Uterus (tissue), 4 donors: ENCODE data around the gene TBC1D14. TPM values are rescaled to one million over a fixed set of nuclear protein-coding genes. Genes with fewer than 3 reads are reported as not detected.

Experiments
- DNase-seq, 2 donors: peaks; one replicate each; pipeline ENCODE4 v3.0.0-alpha.2; 2019 to 2020
- H3K27ac ChIP-seq, 2 donors: fragments of 200-600 bp; sonication (generic); 1 replicate in 1 of 2; 2 replicates in 1 of 2; pipeline ENCODE4 v1.5.1; 2016 to 2018
- H3K27me3 ChIP-seq, 2 donors: fragments of 200-600 bp; sonication (generic); one replicate each; pipeline ENCODE4 v1.5.1; 2018 to 2019; ENCODE audit warnings: control low read depth in 1 of 2
- H3K36me3 ChIP-seq, 2 donors: fragments of 200-600 bp; sonication (generic); one replicate each; pipeline ENCODE4 v1.5.1; 2019; ENCODE audit warnings: control low read depth in 1 of 2
- H3K4me1 ChIP-seq, 2 donors: fragments of 200-600 bp; sonication (generic); one replicate each; pipeline ENCODE4 v1.5.1; 2018 to 2019; ENCODE audit warnings: control low read depth in 1 of 2
- H3K4me3 ChIP-seq, 2 donors: fragments of 200-600 bp; sonication (generic); 1 replicate in 1 of 2; 2 replicates in 1 of 2; pipeline ENCODE4 v1.5.1; 2018 to 2019; ENCODE audit warnings: mild to moderate bottlenecking in 1 of 2
- H3K9me3 ChIP-seq, 2 donors: fragments of 200-600 bp; sonication (generic); one replicate each; pipeline ENCODE4 v1.5.1; 2019; ENCODE audit warnings: control low read depth in 1 of 2
- CTCF ChIP-seq, 4 experiments: fragments of 200-600 bp in 2 of 4; fragments of 450-650 bp in 2 of 4; sonication (generic) in 2 of 4; IDR thresholded peaks; one replicate each; pipeline ENCODE4 v1.5.1; 2016 to 2019; ENCODE audit warnings: antibody characterized with exemption in 4 of 4, mild to moderate bottlenecking in 2 of 4, moderate library complexity in 1 of 4
- POLR2A ChIP-seq, 2 donors: fragments of 450-650 bp; IDR thresholded peaks; one replicate each; pipeline ENCODE4 v1.6.1; 2016; ENCODE audit warnings: antibody characterized with exemption in 2 of 2, mild to moderate bottlenecking in 1 of 2, moderate library complexity in 1 of 2
- intact Hi-C: fragments of 100-400 bp; cut with DNase I; formaldehyde crosslinking; loops from one replicate; pipeline ENCODE4 v1.15.1; 2023; ENCODE audit warnings: low total_unique reads
- total RNA-seq, 4 donors: library from RNA; depleted of rRNA in 3 of 4; stranded (reverse); fragments of >200 nt in 3 of 4; gene quantifications; one replicate each; pipeline versions ENCODE4 v1.1.0 to v1.2.4, GENCODE V29; 2014 to 2023
- donor health status: DM: yes; HTN: yes; CAD: no.

The TBC1D14 gene
- total RNA-seq, 4 donors from 2014 or later = 16.9 to 61.2 (median 28.1) TPM

GRCh38 chr4:7067126-7067451 is 157.5 kb downstream of the TBC1D14 start:
- no peak for DNase-seq
- Histone ChIP-seq H3K4me1 (peaks cover 0 to 16% of the 10 kb centered on the region in 2 donors), H3K36me3 (no peaks in the 10 kb centered on the region), H3K27me3 (no peaks in the 10 kb centered on the region), H3K9me3 (no peaks in the 10 kb centered on the region), H3K4me3 (peak overlapping the region; percentile 58 to 66), H3K27ac (peak overlapping the region; percentile 52 to 79)
- intact Hi-C loops = no loop called here
- TF ChIP-seq CTCF (IDR thresholded peaks at IDR 0.05) (no peak), POLR2A (IDR thresholded peaks at IDR 0.05) (no peak)

- H3K4me3 ChIP-seq = peak within 1 kb of the TSS; percentile 66 to 73
- no peaks in the 10 kb centered on the region for H3K36me3 ChIP-seq
- peak within 1 kb of the TSS; percentile 88 to 92 for H3K27ac ChIP-seq
- H3K27me3 ChIP-seq = no peaks in the 10 kb centered on the region
- peak in 1 of 4 experiments; percentile 24 for TF ChIP-seq CTCF (IDR thresholded peaks at IDR 0.05)
- TF ChIP-seq POLR2A (IDR thresholded peaks at IDR 0.05) = peak; percentile 87 to 92
- intact Hi-C loops = loop anchor here (2.0 kb wide), 1 partner anchor 23 kb away; no protein-coding TSS in a partner anchor
- H3K4me1 ChIP-seq = peaks cover 0 to 16% of the 10 kb centered on the region in 2 donors
- H3K9me3 ChIP-seq = no peaks in the 10 kb centered on the region
- peak; percentile 100 for DNase-seq
These were observed 158.0 kb downstream of the TBC1D14 start, which contains the start of gene GRPEL1 for GRCh38 chr4:7067452-7068278. TSS of gene GRPEL1 (minus strand) at chr4:7068064. CDS start at chr4:7068032, 32 bp downstream.

- peak in 2 of 4 experiments; percentile 7 to 16 for TF ChIP-seq CTCF (IDR thresholded peaks at IDR 0.05)
- TF ChIP-seq POLR2A (IDR thresholded peaks at IDR 0.05) = peak; percentile 63 to 74
- no peak for DNase-seq
- intact Hi-C loops = loop anchor here (2.0 kb wide), 1 partner anchor 24 kb away; no protein-coding TSS in a partner anchor
These were observed 158.7 kb downstream of the TBC1D14 start for GRCh38 chr4:7068279-7068842.

GRCh38 chr4:7068883-7069282 is 159.3 kb downstream of the TBC1D14 start:
- no peaks in the 10 kb centered on the region for H3K27me3 ChIP-seq
- intact Hi-C loops = loop anchor here (2.0 kb wide), 1 partner anchor 24 kb away; no protein-coding TSS in a partner anchor
- H3K4me3 ChIP-seq = peak overlapping the region; percentile 53 to 73
- no peak for DNase-seq
- H3K27ac ChIP-seq = peak overlapping the region; percentile 88 to 92
- H3K36me3 ChIP-seq = no peaks in the 10 kb centered on the region
- TF ChIP-seq CTCF (IDR thresholded peaks at IDR 0.05) (no peak), POLR2A (IDR thresholded peaks at IDR 0.05) (no peak)
- no peaks in the 10 kb centered on the region for H3K9me3 ChIP-seq
- peaks cover 0 to 16% of the 10 kb centered on the region in 2 donors for H3K4me1 ChIP-seq

More at GRCh38 chr4:7068279-7068842, 158.7 kb downstream of the TBC1D14 start:
- peaks cover 0 to 16% of the 10 kb centered on the region in 2 donors for H3K4me1 ChIP-seq
- H3K27me3 ChIP-seq = no peaks in the 10 kb centered on the region
- peak overlapping the region; percentile 88 to 92 for H3K27ac ChIP-seq
- H3K36me3 ChIP-seq = no peaks in the 10 kb centered on the region
- peak overlapping the region; percentile 53 to 73 for H3K4me3 ChIP-seq
- H3K9me3 ChIP-seq = no peaks in the 10 kb centered on the region
